ENCODE measurements around the gene SPEG.

Gene SPEG

DNA sequence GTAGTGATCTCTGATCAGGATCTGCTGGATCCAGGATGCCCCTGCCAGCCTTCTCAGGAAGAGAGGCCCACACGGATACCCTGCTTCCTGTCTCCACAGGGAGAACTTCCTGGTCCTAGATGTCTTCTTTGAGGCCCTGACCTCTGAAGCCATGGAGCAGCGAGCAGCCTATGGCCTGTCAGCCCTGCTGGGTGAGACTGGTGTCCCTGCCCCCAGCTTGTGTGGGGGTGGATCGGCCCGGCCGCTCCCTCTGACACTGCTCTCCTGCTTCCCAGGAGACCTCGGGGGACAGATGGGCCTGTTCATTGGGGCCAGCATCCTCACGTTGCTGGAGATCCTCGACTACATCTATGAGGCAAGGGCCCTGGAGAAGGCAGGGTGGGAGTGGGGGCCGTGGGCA is 102.3 kb downstream of the SPEG start:
- no peak for DNase-seq

DNA sequence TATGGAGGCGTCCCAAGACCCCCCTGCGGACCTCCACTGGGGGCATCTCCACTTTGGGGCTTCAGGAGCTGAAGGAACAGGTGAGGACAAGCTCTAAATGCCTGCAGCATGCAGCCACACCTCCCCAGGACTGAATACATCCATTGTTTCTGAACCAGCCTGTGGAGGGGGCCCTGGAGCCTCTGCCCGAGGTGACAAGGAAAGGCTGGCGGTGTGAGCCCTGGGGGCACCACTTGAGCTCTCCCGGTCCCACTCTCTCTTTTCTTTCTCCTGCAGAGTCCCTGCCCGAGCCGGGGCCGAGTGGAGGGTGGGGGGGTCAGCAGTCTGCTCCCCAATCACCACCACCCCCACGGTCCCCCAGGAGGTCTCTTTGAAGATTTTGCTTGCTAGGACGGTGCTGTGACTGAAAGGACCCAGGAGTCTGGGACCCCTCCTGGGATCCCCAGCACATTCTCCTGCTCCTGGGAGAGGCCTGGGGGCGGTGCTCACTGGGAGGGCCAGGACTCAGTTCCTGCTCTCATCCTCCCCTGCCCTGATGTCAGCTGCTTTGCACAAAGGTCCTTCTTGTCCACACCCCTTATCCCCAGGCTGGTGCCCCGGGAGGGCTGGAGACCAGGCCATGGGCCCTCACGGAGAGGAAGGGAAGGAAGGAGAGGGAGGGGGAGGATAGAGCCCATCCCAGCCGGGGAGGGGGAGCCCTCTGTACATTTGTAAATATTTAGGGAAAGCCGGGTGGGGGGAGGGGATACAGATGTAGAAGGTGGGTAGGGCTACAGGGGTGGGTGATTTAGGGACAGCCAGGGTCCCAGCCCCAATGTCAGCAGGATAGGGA is 103.2 kb downstream of the SPEG start:
- DNase-seq = no peak

DNA sequence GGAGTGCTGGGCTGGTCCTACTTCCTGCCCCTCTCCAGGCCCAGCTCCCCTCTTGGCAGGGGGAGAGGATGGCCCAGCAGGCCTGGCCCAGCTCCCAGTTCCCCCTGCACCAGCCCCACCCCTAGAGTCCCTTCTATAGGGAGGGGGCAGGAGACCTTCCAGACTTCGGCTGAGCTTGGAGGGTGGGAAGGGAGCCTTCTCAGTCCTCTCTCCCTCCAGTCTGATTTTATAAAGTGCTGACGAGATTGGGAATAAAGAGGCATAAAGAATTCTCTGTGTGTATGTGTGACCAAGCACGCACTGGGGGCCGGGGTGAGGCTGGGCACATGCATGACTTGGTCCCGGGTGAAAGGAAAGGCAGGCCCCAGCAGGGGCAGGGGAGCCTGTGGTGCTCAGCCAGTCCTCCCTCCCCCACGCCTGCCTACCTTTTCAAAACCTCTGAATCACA is 103.9 kb downstream of the SPEG start:
- no peak for DNase-seq

DNA sequence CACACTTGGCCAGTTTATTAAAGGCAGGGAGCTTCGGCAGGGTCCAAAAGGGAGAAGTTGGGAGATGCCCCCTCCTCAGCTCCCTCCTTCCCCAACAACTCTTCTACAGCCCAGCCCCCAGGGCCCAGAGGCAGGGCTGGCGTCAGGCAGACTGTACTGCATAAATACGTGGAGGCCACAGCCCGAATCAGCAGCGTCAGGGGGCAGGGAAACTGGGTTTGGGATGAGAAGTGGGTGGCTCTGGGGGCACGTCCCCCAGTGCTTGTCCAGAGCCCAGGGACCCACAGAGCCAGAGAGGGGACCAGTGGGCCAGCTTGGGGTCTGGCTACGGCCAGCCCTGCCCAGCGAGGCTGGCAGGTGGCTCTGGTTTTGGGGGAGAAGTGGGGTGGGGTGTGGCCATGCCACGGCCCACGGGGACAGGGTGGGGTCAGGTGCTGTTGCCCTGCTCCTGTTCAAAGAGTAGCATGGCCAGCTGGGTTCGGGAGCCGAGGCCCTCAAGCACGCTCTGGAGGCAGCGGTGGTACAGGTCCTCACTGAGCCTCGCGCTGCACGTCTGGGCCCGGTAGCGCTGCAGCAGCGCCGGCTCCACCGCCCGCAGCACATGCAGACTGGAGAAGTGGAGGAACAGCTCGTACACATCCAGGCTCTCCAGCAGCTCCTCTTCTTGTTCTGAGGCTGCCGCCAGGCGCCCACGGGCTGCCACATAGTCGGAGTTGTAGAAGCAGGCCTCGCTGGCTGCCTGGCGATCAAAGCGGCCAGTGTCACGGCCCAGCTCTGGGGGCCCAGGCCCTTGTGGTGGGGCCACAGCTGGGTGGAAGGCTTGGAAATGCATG is 104.5 kb downstream of the SPEG start:
- DNase-seq = no peak

DNA sequence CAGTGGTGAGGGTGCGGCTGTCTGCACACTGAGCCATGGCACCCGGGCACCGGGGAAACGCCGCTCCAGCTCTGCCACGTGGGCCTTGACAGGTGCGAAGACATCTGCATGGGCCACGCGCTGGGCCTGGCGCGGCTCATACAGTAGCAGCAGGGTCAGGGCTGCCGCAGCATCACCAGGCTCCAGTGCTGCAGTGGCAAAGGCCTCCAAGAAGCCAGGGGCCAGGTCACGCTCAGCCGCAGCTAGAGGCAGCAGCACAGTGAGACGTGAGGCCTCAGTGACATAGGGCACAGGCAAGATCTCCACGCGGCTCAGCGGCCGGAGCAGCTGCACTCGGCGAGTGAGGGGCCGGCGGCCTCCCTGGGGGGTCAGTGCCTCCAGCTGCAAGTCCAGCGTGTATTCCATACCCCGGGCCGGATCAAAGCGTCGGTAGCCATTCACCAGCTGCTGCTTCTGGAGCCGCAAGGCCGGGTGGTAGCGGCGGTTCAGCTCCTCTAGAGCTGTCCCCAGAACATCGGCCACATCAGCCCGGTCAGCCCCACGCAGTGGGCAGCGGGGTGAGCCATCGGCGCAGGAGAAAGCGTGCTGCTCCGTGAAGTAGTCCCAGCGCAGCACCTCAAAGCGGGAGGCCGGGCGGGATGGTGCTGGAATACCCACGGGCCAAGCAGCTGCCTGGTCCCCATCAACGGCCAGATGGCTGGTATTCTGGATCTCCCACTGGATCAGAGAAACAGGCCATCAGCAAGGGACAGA is 105.5 kb downstream of the SPEG start:
- DNase-seq = no peak

DNA sequence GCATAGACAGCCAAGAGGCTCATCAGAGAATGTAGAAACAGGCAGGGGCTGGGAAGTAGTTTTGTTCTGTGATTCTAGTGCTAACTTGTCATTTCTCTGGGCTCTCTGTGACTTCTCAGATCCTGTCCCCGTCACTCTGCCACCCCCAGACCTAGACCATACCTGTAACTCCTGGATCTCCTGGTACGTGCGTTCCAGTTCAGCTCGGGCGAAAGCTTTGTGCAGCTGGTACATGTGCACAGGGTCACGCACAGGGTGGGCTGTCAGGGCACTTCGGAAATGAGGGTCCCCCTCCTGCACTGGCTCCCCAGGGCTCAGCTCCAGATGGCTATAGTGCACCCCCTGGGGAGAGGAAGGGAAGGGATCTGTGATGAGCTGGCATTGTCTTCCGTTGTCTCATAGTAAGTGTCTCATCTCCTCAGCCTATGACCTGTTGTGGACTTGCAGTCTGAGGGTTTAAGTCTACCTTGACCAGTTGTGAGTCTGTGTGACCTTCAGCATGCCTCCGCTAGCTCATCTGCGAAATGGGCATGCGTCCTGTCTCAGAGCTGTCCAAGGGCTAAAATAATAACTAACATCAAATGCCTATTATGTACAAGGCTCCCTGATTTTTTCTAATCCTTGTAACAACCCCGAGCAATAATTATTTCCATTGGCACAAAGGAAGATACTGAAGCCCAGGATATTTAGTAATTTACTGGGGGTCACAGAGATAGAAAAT is 106.3 kb downstream of the SPEG start:
- DNase-seq = no peak

DNA sequence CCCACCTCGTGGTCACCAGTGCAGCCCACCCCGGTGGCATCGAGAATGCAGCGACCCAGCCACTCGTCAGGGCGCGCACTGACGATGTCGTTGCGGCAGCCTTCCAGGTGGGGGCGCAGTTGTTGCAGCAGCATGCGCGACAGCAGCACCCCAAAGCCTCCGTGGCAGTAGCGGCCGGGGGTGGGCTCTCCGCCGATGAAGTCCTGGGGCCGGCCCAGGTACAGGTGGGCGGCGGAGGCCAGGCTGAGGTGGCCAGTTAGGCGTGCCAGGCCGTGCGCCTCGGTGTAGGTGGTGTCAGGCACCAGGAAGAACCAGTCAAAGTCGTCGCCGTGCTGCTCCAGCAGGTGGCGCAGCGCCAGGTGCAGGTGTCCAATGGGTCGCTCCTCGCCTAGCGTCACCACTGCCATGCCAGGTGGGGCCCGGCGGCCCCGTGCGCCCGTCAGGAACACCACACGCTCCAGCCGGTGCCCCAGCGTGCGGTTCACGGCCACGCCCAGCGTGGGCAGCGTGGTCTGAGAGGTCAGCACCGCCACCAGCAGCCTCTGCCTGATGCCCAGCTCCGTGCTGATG is 107.1 kb downstream of the SPEG start:
- peak; percentile 80 for DNase-seq

DNA sequence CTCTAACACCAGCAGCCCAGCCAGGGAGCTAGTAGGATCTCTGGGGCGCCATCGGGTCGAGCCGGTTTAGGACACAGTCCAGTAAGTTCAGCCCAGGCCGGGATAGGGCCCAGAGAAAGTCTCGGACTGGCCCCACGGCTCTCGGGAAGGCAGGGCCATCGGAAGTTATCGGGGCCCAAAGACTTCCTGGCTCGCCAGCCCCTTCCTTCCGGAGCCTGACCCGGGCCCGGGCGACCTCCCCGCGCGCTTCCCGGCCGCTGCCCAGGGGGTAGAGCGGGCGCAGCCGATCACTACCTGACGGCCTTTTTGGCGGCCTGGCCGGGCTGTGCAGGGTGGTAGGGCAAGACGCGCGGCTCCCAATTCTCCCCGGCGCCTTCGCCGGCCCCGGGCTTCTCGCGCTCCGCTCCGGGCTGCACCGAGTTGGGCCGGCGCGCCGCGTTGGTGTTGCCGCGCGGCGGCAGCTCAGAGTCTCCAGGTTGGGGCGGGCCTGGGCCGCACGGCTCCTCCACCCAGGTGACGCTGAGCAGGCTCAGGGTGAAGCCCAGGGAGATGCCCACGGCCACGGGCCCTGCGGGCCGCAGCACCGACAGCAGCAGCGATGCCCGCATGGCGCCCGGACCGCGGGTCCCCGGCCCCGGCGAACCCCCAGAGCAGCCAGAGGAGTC is 108.4 kb downstream of the SPEG start:
- no peak for DNase-seq

DNA sequence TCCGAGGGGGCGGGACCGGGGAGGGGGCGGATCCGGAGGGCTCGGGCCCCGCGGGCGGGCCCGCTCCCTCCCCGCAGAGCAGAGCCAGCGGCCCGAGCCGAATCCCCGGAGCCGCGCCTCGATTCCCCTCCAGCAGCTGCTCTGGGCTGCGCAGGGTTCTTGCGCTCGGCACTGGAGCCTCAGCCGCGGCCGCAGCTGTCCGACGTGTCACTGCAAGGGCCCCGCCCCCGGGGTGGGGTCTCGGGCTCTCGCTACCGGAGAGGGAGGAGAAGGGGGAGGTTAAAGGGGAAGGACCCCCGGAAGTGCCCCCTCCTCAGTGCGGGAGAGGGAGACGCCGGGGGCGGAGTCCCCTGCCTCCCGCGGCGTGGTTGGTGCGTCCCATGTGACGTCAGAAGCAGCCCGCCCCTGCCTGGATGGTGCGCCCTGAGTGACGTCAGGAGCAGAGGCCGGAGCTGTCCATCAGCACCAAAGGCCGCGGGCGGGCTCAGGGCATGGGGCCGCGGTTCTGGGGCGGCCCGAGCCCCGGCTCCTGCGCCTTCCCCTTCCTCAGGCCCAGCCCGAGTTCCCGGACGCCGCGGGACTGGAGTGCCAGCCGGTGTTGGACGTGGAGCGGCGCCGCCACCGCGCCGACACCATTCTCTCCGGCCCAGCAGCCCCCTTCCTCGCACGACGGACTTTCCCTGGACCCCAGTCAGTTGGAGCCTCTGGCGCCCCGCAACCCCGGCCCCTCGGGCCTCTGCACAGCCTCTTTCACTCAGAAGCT is 109.1 kb downstream of the SPEG start, which contains the start of the genes CHPF and TMEM198:
CHPF (minus strand) TSS at position 214 of the 763 bp plus-strand sequence. CDS start 271 bp downstream, outside the sequence.
TMEM198 (plus strand) TSS at position 433 of the 763 bp plus-strand sequence. CDS start 700 bp downstream, outside the sequence.
- DNase-seq = peak; percentile 86

DNA sequence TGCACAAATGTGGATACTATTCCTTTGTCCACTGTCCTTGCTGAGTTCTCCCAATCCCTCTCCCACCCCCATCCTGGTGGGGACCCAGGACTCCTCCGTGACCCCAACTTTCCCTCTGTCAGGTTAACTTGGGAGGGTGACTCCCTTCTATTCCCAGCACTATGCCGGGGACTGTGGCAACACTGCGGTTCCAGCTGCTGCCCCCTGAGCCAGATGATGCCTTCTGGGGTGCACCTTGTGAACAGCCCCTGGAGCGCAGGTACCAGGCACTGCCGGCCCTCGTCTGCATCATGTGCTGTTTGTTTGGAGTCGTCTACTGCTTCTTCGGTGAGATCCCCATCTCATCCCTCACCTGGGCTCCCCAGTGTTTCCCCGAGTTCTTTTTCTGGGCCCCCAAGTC is 109.9 kb downstream of the SPEG start:
- DNase-seq = no peak

DNA sequence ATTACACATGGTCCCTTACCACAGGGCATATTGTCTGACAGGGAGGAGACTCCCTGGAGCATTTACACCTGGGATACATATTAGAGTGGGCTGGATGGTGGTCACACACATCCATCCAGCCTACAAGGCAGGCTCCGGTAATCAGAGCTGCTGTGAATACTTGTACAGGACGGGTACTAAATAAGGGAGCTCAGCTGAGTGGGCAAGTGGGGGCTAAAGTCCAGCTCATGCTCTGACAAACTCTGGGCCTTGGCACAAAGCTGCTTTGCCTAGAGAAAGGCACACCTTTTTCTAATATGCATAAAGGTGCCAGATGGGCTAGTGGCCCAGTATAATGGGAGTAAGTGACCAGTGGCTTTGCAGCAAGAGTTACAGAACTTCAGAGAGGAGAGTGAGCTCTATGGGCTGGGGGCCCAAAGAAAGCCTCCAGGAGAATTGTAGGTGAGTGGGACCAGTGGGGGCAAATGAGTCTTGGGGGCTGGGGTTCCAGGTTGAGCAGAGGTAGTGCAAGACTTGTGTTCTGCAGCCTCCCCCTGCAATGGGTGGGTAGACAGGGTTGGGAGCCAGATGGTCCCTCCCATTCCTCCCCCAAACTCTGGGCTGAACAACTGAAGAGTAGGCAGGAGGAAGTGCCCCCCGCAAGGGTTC is 110.8 kb downstream of the SPEG start:
- DNase-seq = no peak

DNA sequence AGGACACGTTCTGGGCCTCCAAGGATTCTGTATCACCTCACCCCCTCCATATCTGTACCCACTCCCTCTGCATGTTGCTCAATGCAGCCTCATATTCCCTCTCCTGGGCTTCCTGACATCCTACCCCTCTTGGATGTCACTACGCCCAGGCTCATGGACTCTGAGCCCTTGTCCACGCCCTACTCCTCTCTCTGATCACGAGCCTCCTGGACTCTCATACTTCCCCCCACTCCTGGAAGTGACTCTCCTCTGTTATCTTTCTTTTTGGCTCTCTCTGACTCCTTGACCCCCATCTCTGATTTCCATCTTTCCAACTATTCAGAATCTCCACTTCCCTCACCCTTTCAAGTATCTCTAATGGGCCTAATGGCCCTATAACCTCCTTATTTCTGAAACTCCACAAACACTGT is 111.3 kb downstream of the SPEG start:
- no peak for DNase-seq

DNA sequence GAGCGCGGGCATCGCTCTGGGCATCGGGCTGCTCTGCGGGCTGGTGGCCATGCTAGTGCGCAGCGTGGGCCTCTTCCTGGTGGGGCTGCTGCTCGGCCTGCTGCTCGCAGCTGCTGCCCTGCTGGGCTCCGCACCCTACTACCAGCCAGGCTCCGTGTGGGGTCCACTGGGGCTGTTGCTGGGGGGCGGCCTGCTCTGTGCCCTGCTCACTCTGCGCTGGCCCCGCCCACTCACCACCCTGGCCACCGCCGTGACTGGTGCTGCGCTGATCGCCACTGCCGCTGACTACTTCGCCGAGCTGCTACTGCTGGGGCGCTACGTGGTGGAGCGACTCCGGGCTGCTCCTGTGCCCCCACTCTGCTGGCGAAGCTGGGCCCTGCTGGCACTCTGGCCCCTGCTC is 113.0 kb downstream of the SPEG start:
- no peak for DNase-seq
